GM12874 (cell line): ENCODE measurements around the gene UACA.

Experiments used
- TF ChIP-seq, protein P1 (sequence below): IDR thresholded peaks from 2 replicates; pipeline ENCODE4 v1.5.1; 2011; ENCODE audit warnings: low read depth, mild to moderate bottlenecking, control low read depth, low read length, moderate library complexity; ENCODE audit not compliant: insufficient read depth

The UACA gene, protein sequence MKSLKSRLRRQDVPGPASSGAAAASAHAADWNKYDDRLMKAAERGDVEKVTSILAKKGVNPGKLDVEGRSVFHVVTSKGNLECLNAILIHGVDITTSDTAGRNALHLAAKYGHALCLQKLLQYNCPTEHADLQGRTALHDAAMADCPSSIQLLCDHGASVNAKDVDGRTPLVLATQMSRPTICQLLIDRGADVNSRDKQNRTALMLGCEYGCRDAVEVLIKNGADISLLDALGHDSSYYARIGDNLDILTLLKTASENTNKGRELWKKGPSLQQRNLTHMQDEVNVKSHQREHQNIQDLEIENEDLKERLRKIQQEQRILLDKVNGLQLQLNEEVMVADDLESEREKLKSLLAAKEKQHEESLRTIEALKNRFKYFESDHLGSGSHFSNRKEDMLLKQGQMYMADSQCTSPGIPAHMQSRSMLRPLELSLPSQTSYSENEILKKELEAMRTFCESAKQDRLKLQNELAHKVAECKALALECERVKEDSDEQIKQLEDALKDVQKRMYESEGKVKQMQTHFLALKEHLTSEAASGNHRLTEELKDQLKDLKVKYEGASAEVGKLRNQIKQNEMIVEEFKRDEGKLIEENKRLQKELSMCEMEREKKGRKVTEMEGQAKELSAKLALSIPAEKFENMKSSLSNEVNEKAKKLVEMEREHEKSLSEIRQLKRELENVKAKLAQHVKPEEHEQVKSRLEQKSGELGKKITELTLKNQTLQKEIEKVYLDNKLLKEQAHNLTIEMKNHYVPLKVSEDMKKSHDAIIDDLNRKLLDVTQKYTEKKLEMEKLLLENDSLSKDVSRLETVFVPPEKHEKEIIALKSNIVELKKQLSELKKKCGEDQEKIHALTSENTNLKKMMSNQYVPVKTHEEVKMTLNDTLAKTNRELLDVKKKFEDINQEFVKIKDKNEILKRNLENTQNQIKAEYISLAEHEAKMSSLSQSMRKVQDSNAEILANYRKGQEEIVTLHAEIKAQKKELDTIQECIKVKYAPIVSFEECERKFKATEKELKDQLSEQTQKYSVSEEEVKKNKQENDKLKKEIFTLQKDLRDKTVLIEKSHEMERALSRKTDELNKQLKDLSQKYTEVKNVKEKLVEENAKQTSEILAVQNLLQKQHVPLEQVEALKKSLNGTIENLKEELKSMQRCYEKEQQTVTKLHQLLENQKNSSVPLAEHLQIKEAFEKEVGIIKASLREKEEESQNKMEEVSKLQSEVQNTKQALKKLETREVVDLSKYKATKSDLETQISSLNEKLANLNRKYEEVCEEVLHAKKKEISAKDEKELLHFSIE (N-terminal part only)

DNA sequence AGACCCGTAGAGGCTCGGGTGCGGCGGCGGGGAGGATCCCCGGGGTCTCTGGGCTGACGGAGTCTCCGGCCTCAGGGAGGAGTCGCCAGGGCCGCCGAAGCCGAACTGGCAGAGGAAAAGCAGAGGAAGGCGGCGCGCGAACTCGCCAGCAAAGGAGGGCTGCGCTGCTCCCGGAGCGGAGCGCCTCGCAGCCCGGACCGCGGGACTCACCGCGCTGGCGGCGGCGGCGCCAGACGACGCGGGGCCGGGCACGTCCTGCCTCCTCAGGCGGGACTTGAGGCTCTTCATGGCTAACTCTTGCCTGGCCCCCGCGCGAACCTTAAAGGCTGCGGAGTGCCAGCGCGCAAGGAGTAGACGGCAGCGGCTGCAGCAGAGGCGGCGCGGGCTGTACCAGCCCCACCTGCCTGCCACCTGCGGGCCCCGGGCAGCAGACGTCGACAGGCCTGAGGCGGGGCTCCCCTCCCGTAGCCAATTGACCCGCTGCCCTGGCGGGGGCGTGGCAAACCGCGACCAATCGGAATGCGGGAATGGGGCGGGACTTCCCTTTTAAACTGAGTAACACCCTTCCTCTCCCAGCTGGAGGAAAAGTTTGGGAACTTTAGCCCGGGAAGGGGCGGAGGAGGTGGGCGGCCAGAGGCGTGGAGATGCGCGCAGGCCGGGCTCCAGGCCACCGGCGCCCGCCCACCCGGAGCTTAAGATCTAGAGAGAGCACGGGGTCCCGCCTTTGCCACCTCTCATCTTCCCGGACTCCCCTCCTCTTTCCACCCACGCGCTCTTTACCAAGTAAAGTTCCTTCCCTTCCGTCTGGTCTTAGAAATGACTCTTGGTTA is at the start of gene UACA:
Gene UACA, minus strand, starts transcription at position 439 of the 830 bp plus-strand sequence. Its CDS starts 151 bp downstream, at position 288.
- TF ChIP-seq, protein P1, sequence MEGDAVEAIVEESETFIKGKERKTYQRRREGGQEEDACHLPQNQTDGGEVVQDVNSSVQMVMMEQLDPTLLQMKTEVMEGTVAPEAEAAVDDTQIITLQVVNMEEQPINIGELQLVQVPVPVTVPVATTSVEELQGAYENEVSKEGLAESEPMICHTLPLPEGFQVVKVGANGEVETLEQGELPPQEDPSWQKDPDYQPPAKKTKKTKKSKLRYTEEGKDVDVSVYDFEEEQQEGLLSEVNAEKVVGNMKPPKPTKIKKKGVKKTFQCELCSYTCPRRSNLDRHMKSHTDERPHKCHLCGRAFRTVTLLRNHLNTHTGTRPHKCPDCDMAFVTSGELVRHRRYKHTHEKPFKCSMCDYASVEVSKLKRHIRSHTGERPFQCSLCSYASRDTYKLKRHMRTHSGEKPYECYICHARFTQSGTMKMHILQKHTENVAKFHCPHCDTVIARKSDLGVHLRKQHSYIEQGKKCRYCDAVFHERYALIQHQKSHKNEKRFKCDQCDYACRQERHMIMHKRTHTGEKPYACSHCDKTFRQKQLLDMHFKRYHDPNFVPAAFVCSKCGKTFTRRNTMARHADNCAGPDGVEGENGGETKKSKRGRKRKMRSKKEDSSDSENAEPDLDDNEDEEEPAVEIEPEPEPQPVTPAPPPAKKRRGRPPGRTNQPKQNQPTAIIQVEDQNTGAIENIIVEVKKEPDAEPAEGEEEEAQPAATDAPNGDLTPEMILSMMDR: no peak

DNA sequence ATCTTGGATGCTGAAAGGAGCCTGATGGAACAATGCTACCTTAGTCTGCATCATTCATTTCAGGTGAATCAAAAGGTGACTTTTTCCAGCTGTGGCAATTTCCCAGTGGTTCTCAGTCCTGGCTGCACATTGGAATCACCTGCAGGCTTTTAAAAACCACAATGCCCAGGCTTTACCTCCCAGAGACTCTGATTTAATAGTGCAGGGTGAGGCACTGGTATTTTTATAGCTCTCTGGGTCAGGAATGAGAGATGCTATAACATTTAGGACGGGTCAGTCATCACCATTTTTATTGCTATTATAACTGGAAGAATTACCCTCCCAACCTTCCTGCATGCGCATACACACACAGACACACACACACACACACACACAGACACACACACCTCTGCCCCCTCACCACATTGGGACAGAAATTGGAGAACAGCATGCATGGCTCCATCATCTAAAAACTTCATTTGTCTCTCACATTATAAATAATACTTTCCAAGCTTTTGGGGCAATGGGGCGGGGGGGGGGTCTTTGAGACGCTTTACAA is 49.5 kb upstream of the UACA start:
- TF ChIP-seq, protein P1: no peak

GRCh38 chr15:70810916-70811578 is 47.7 kb upstream of the UACA start:
- TF ChIP-seq, protein P1: no peak

DNA sequence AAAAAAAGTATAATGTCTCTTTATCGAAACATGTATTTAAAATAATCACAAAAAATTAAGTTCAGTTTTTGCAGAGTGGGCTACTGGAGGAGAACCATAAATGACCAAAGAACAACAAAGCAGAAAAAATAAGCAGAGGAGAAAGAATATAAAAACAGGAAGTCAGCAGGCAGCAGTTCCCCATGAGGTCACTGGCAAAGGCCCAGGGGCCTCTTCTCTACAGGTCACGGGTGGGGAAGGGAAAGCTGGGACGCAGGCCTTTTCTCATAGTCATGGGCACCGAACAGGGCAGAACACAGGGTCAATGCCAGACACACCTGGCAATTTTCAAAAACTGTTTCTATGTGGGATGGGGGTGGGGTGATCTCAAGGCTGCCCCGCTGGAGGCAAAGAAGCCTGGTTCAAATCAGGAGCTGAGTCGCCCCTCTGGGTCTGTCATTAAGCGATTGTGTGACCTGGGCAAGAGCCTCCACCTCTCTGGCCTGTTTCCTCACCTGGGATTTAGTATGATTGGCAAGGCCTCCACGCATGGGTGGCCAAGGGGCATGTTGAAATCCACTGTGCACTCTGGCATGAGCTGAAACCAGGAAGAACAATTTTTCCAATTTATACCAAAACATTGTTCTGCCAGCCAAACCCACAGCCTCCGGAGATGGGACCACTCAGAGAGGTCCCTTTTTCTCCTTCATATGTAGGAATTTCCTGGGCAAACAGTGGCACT is 43.8 kb upstream of the UACA start:
- TF ChIP-seq, protein P1: no peak

GRCh38 chr15:70802629-70803028 is 39.3 kb upstream of the UACA start:
- TF ChIP-seq, protein P1: no peak

DNA sequence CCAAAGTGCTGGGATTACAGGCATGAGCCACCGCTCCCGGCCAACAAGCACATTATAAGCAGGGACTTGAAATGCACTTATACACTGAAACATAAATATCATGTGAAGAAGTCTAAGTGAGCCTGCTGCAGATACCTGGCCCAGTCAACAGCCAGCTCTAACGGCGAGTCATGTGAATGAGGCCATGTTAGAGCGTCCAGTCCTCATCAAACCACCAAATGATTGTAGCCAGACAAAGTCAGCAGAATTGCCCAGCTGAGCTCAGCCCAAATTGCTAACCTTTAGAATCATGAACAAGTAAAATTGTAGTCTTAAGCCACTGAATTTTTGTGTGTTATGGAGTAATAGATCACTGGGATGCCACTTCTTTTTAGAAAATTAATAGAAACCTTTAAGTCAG is 37.8 kb upstream of the UACA start:
- TF ChIP-seq, protein P1: no peak
